Bronchial epithelial cell (primary cell): ENCODE results near the gene MAPRE2. TPM values are rescaled to one million over a fixed set of nuclear protein-coding genes. Genes with fewer than 3 reads are reported as not detected.

Source experiments
- DNase-seq: peaks from one replicate; pipeline ENCODE4 v3.0.0-alpha.2; 2010; ENCODE audit warnings: low read depth
- FAIRE-seq: peaks from 2 replicates; lab custom pipeline; 2011; peaks lifted over from hg19 to GRCh38; lab: Jason Lieb, UNC
- H3K27me3 ChIP-seq: 2 replicates; pipeline ENCODE4 v1.5.1; 2011; ENCODE audit warnings: low read length; ENCODE audit not compliant: control insufficient read depth, insufficient read depth
- H3K36me3 ChIP-seq: 2 replicates; pipeline ENCODE4 v1.5.1; 2011; ENCODE audit warnings: low read length; ENCODE audit not compliant: control insufficient read depth, insufficient read depth
- H3K4me3 ChIP-seq: 2 replicates; pipeline ENCODE4 v1.5.1; 2011; ENCODE audit warnings: mild to moderate bottlenecking, low read depth, low read length, control low read depth
- total RNA-seq: library from RNA; depleted of rRNA; stranded (reverse); fragments of >200 nt; gene quantifications from 2 replicates; pipeline ENCODE4 v1.2.1, GENCODE V29; 2014
- TF ChIP-seq, protein P1 (sequence below): IDR thresholded peaks from 2 replicates; pipeline ENCODE4 v1.5.1; 2011; ENCODE audit warnings: mild to moderate bottlenecking, moderate library complexity, low read length, control low read depth, inconsistent platforms; ENCODE audit not compliant: insufficient read depth, severe bottlenecking

The MAPRE2 gene
- 0.38 and 0.79 TPM in 2 replicates for total RNA-seq

DNA sequence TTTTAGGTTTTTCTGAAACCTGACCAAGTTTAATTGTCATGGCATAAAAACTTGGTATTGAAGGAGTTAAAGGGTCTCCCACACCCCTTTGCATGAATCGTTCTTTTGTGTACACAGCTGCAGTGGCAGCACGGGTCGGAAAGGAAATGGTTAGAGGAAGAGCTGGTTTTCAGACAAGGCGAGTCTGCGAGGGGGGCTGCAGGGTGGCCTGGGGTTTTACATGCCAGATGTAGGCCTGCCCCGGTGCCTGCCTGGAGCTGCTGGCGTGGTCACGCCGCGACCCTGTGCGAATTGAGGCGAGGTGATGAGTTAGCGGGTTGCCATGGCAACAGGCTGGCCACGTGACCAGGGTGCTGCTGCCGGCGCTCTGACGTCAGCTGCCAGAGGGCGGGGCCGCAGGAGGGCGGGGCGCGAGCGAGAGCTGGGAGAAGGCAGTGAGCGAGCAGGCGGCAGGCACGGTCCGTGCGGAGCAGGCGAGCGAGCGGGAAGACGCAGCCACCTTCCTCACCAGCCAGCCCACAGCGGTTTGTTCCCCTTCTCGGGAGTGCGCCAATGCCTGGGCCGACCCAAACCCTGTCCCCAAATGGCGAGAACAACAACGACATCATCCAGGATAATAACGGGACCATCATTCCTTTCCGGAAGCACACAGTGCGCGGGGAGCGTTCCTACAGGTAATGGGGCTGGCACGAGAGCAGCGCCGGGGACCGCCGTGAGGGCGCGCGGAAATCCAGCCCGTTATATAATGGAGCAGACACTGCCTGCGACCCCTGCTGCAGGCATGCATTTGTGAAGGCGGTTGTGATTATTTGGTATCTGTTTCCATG lies at the start of gene MAPRE2:
MAPRE2 (plus strand) TSS at position 426 of the 827 bp plus-strand sequence; CDS start at position 553, 127 bp downstream.
- H3K4me3 ChIP-seq = peak within 1 kb of the TSS; percentile 82
- no peaks in the 10 kb centered on the region for H3K27me3 ChIP-seq
- no peaks in the 10 kb centered on the region for H3K36me3 ChIP-seq
- DNase-seq = peak; percentile 84
- TF ChIP-seq, protein P1, sequence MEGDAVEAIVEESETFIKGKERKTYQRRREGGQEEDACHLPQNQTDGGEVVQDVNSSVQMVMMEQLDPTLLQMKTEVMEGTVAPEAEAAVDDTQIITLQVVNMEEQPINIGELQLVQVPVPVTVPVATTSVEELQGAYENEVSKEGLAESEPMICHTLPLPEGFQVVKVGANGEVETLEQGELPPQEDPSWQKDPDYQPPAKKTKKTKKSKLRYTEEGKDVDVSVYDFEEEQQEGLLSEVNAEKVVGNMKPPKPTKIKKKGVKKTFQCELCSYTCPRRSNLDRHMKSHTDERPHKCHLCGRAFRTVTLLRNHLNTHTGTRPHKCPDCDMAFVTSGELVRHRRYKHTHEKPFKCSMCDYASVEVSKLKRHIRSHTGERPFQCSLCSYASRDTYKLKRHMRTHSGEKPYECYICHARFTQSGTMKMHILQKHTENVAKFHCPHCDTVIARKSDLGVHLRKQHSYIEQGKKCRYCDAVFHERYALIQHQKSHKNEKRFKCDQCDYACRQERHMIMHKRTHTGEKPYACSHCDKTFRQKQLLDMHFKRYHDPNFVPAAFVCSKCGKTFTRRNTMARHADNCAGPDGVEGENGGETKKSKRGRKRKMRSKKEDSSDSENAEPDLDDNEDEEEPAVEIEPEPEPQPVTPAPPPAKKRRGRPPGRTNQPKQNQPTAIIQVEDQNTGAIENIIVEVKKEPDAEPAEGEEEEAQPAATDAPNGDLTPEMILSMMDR = no peak
- FAIRE-seq = no peak

DNA sequence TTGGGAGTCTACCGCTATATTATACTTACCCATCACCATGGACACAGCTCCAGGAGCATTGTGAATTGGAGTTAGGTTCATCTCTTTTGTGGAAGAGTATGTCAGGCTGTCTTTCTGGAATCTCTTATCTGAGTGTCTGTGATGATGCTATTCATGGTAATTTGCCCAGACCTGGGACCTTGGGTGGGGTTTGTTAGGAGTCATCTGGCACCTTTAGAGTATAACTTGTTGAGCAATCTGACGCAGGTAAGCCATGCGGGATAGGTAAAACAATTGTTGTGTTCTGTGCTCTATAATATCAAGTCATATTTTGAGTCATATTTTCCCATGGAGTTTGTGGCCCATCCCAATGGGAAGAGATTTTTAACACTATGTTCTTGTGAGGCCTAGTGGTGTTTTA lies 49.7 kb upstream of the MAPRE2 start:
- DNase-seq = peak; percentile 89
- H3K36me3 ChIP-seq = no peaks in the 10 kb centered on the region
- FAIRE-seq = no peak
- no peaks in the 10 kb centered on the region for H3K27me3 ChIP-seq
- no peak overlapping the region for H3K4me3 ChIP-seq
- TF ChIP-seq, protein P1 = no peak

DNA sequence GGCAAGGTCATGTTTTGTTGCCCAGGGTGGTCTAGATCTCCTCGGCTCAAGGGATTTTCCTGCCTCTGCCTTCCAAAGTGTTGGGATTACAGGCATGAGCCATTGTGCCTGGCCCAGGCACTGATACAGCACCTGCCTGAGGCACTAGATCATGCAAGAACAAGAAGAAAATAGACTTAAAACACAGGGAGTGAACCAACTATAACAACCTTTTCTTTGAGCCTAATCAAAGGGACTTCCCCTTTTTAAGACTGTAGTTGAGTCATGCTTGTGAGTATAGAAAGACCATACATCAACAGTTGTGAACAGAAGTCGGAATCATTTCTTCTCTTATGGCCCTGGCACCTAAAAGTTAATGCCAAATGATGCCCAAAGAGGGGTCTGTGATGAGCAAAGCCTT lies 47.9 kb upstream of the MAPRE2 start:
- FAIRE-seq = no peak
- TF ChIP-seq, protein P1 = no peak
- H3K4me3 ChIP-seq = no peak overlapping the region
- DNase-seq = peak; percentile 79
- H3K27me3 ChIP-seq = no peaks in the 10 kb centered on the region
- no peaks in the 10 kb centered on the region for H3K36me3 ChIP-seq

DNA sequence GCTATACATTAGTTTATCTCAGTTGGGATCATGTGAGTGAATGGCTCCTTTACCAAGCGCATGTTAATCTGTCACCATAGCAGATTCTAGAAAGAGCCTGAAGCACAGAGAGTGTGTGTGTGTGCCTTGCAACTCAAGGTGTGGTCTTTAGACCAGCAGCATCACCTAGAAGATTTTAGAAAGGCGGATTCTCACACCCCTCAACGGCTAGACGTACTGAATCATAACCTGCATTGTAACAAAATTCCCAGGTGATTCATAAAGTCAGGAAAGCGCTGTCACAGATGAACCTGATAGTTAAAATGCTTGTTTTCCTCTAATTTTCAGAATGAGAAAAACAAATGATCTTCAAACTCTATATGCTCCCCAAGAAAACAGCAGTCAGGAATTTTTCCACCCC lies 45.5 kb upstream of the MAPRE2 start:
- FAIRE-seq (no peak), DNase-seq (no peak)
- H3K36me3 ChIP-seq = no peaks in the 10 kb centered on the region
- no peaks in the 10 kb centered on the region for H3K27me3 ChIP-seq
- TF ChIP-seq, protein P1 = no peak
- H3K4me3 ChIP-seq = no peak overlapping the region

DNA sequence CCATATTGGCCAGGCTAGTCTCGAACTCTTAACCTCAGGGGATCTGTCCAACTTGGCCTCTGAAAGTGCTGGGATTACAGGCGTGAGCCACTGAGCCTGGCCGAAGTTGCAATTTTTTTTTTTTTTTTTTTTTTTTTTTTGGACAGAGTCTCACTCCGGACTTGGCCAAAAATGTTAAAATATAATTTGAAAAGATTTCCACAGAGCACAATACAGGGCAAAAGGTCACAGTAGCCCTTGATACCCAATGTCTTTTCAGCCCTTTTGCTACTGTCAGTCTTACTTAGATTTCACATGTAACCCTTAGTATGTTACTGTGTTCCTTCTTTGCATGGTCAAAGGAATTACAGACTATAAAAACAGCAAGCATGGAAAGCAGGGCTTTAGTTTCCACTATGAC lies 42.6 kb upstream of the MAPRE2 start:
- FAIRE-seq = no peak
- peaks cover 2% of the 10 kb centered on the region for H3K27me3 ChIP-seq
- TF ChIP-seq, protein P1 = no peak
- no peaks in the 10 kb centered on the region for H3K36me3 ChIP-seq
- H3K4me3 ChIP-seq = no peak overlapping the region
- DNase-seq = no peak
